Subcutaneous adipose tissue (tissue), 4 donors: Measurements from ENCODE around the gene IRF3. TPM values are rescaled to one million over a fixed set of nuclear protein-coding genes. Genes with fewer than 3 reads are reported as not detected.

Experiments
- total RNA-seq, 4 donors: library from RNA; depleted of rRNA; stranded (reverse); fragments of >200 nt; gene quantifications; one replicate each; pipeline ENCODE4 v1.1.0, GENCODE V29; 2016
- TF ChIP-seq, protein P1 (sequence below): fragments of 450-650 bp; IDR thresholded peaks from one replicate; pipeline ENCODE4 v1.5.1; 2016; ENCODE audit warnings: low read depth, mild to moderate bottlenecking, control low read depth, antibody characterized with exemption, moderate library complexity

IRF3 gene
- total RNA-seq, 4 donors from 2014 or later, result 21.8 to 66.5 (median 39.0) TPM

DNA sequence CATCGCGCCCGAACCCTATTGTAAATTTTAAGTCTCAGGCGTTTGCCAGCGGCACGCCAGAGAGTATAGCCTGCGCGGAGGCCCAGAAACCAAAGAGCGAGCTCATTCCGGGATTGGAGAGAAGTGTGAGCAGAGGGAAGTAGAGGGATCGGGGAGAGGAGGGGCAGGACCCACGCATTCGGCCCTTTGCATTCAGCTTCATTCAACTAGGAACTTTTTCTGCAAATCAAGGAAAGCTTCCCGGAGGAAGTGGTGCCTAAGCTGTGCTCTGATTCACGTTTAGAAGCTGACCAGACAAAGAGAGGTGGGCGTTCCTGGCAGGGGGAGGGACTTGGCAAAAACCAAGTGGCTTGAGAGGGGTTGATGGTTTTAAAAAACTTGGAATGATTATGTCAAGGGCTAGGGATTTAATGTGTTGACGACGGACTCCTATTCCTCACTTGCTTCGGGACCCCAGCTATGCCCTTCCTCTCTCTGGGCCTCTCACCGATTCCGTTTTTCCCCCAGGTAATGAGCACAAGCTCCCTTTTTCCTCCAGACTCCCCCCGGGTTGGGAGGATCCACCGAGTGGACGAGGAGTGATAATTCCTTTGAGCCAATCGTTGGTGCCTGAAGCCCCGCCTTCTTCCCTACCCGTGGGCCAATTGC lies 10.6 kb upstream of the IRF3 start:
- TF ChIP-seq, protein P1, sequence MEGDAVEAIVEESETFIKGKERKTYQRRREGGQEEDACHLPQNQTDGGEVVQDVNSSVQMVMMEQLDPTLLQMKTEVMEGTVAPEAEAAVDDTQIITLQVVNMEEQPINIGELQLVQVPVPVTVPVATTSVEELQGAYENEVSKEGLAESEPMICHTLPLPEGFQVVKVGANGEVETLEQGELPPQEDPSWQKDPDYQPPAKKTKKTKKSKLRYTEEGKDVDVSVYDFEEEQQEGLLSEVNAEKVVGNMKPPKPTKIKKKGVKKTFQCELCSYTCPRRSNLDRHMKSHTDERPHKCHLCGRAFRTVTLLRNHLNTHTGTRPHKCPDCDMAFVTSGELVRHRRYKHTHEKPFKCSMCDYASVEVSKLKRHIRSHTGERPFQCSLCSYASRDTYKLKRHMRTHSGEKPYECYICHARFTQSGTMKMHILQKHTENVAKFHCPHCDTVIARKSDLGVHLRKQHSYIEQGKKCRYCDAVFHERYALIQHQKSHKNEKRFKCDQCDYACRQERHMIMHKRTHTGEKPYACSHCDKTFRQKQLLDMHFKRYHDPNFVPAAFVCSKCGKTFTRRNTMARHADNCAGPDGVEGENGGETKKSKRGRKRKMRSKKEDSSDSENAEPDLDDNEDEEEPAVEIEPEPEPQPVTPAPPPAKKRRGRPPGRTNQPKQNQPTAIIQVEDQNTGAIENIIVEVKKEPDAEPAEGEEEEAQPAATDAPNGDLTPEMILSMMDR, result no peak

DNA sequence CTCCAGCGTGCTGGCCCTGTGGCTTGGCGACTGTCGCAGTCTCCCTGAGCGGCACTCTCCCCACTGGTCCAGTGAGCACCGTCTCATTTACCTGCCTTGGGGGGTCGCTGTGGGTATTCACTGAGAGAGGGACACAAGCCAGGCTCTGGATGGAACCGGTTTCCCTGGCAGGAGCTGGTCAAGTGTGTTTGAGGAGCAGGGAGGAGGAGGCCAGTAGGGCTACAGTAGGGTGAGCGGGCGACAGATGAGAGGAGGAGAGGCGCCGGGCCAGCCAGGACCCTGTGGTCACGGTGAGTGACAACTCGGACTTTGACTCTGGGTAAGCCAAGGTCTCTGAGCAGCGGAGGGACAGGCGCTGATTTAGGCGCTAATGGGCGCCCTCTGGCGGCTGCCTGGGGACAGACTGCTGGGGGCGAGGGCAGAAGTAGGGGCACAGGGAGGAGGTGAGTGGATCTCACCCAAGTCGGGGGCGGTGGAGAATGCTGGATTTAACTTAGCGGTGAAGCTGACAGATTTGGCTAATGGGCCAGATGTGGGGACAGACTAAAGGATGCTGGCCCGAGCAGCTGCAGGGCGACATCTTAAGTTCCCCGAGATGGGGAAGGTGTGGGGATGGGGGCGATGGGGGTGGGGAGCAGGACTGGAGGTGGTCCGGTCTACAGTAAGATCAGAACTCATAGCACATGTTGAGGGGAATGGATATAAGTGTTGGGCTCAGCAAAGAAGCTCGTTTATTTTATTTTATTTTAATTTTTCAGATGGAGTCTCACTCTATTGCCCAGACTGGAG lies 6.7 kb upstream of the IRF3 start:
- TF ChIP-seq, protein P1, result no peak

- TF ChIP-seq, protein P1, result no peak
Observed at GRCh38 chr19:49669516-49669915, 3.9 kb upstream of the IRF3 start.

- TF ChIP-seq, protein P1, result no peak
Observed at GRCh38 chr19:49667473-49667872, 1.8 kb upstream of the IRF3 start.

DNA sequence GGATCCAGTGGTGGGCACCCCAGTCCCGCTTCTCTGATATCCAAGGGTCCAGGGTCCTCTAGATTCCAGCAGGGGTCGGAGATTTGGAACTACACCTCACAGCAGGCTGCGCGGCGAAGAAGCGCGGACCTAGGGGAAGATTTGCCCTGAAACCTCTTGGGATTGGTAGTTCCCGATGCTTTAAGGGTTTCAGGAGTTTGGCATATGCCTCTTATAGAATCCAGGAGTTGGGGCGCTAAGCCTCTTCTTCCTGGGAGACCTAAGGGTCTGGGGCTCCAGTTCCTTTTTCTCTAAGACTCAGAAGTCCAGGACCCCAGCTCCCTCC lies 425 bp upstream of the IRF3 start:
- TF ChIP-seq, protein P1, result no peak

- TF ChIP-seq, protein P1, result no peak
Observed at GRCh38 chr19:49665036-49665350, 664 bp downstream of the IRF3 start.

DNA sequence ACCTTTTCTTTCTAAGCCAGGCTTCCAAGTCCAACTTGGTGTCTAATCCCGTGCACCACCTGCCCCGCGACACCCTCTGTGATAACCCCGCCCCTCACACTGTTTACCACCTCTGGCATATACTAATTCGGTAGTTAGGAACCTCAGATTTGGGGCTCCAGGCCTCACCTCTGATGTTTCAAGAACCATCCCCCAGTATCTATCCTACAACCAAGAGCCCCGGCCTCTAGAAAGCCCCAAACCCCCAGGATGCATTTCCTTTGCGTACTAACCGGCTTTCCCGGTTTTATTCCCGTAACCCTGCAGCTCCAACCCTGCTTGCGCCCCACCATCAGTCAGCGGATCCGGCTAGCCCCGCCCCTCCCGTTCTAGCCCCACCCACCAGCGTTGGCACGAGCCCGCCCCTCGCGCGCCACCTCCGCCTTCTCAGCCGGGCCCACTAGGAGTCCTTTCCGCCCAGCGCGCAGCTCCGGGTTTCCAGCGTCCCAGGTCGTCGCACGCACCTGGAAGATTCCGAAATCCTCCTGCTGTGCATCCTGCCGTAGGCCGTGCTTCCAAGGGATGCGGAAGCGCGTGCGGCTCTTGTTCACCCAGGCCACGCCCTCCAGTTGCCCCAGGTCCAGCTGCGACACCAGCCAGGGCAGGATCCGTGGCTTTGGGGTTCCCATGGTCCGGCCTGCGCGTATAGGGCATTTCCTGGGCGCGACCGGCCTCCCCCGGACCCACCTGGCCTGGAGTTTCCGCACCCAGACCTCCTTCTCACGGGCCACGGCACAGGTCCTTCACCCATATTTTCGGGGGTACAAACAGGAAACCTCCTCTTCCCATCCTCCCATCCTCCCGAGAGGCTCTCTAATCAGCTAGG lies 1.3 kb downstream of the IRF3 start:
- TF ChIP-seq, protein P1, result no peak
